HEK293 (cell line): ENCODE results near the gene DNAJB14.

ENCODE experiments used
- CTCF ChIA-PET: fragments of 350-600 bp; formaldehyde crosslinking; extraction: SDS; loops from one replicate; lab custom pipeline; 2021; ENCODE audit warnings: antibody characterized with exemption; lab: Yijun Ruan, JAX
- POLR2A ChIA-PET: fragments of 300-600 bp; formaldehyde crosslinking; extraction: SDS; loops from one replicate; lab custom pipeline; 2020; ENCODE audit warnings: antibody characterized with exemption, inconsistent platforms; lab: Yijun Ruan, JAX
- H3K27ac ChIP-seq: fragments of 200-500 bp; sonication (Bioruptor generic); 2 replicates; pipeline ENCODE4 v1.5.1; 2014; ENCODE audit warnings: low read depth, low read length, control low read depth, inconsistent platforms; ENCODE audit errors: extremely low read depth
- H3K36me3 ChIP-seq, 2 experiments: fragments of 200-500 bp in 1 of 2; sonication (Bioruptor generic) in 1 of 2; 1 replicate in 1 of 2; 2 replicates in 1 of 2; pipeline ENCODE4 v1.5.1; 2014 to 2017; ENCODE audit warnings: inconsistent platforms in 2 of 2, low read length in 2 of 2; ENCODE audit not compliant: control insufficient read depth in 2 of 2, insufficient read depth in 1 of 2
- H3K4me1 ChIP-seq: fragments of 200-500 bp; sonication (Bioruptor generic); 2 replicates; pipeline ENCODE4 v1.5.1; 2014; ENCODE audit warnings: mild to moderate bottlenecking, low read length, inconsistent platforms; ENCODE audit not compliant: control insufficient read depth, insufficient read depth
- H3K4me3 ChIP-seq: 2 replicates; pipeline ENCODE4 v1.5.1; 2011; ENCODE audit warnings: low read depth, mild to moderate bottlenecking, control low read depth, low read length, moderate library complexity
- H3K9me3 ChIP-seq: fragments of 200-500 bp; sonication (Bioruptor generic); 2 replicates; pipeline ENCODE4 v1.5.1; 2014; ENCODE audit warnings: low read depth, low read length, inconsistent platforms; ENCODE audit not compliant: control insufficient read depth, insufficient read depth
- ATF2 ChIP-seq: fragments of 450-650 bp; formaldehyde crosslinking; IDR thresholded peaks from 2 replicates; pipeline ENCODE4 v1.5.1; 2016; ENCODE audit warnings: missing biosample characterization, missing genetic modification characterization, low read depth
- PRDM1 ChIP-seq: fragments of 450-650 bp; formaldehyde crosslinking; IDR thresholded peaks from 2 replicates; pipeline ENCODE4; 2016; ENCODE audit warnings: missing biosample characterization, missing genetic modification characterization
- SP7 ChIP-seq: fragments of 450-650 bp; formaldehyde crosslinking; IDR thresholded peaks from 2 replicates; pipeline ENCODE4 v1.5.1; 2016; ENCODE audit warnings: missing biosample characterization, missing genetic modification characterization
- ZNF350 ChIP-seq: fragments of 450-650 bp; formaldehyde crosslinking; IDR thresholded peaks from 2 replicates; pipeline ENCODE4 v1.5.0; 2017; ENCODE audit warnings: missing biosample characterization, mild to moderate bottlenecking, missing genetic modification characterization
- ZNF366 ChIP-seq: fragments of 450-650 bp; formaldehyde crosslinking; conservative IDR thresholded peaks from 2 replicates; pipeline ENCODE4 v1.5.1; 2016; ENCODE audit warnings: missing biosample characterization, missing genetic modification characterization
- ZNF792 ChIP-seq: fragments of 450-650 bp; formaldehyde crosslinking; IDR thresholded peaks from 2 replicates; pipeline ENCODE4 v1.5.1; 2016; ENCODE audit warnings: missing biosample characterization, missing genetic modification characterization
- TF ChIP-seq, protein P1 (sequence below): fragments of 450-650 bp; formaldehyde crosslinking; conservative IDR thresholded peaks from 2 replicates; pipeline ENCODE4 v1.5.1; 2016; ENCODE audit warnings: low read depth, missing biosample characterization, missing genetic modification characterization
- TF ChIP-seq, protein P2 (sequence below): fragments of 450-650 bp; formaldehyde crosslinking; IDR thresholded peaks from 2 replicates; pipeline ENCODE4 v1.5.1; 2016; ENCODE audit warnings: missing biosample characterization, missing genetic modification characterization
- TF ChIP-seq, protein P3 (sequence below): fragments of 450-650 bp; formaldehyde crosslinking; conservative IDR thresholded peaks from 2 replicates; pipeline ENCODE4 v1.5.1; 2016; ENCODE audit warnings: low read depth, missing biosample characterization, missing genetic modification characterization

Gene DNAJB14

DNA sequence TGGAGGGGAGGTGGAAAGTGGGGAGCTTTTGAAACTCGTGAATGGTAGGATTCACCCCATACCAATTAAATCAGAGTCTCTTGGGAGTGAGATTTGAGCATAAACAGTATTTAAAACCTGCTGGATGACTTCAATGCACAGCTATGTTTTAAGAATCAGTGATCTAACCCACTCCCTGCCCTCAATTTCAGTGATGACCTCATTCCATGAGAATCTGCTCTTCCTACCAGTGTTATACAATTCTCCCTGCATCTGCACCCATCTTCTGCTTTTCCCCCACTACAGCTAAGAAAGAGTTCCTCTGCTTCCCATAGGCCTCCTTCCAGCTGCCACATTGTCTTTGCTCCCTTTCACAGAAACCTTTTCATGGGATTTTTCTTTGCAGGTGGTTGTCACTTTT is 21.9 kb upstream of the DNAJB14 start:
- H3K27ac ChIP-seq = no peak overlapping the region
- 0 out of 2 replicates have a peak, but pooled peaks have one; percentile 41 for TF ChIP-seq ATF2 (tag by site-specific recombination)
- TF ChIP-seq, protein P1, sequence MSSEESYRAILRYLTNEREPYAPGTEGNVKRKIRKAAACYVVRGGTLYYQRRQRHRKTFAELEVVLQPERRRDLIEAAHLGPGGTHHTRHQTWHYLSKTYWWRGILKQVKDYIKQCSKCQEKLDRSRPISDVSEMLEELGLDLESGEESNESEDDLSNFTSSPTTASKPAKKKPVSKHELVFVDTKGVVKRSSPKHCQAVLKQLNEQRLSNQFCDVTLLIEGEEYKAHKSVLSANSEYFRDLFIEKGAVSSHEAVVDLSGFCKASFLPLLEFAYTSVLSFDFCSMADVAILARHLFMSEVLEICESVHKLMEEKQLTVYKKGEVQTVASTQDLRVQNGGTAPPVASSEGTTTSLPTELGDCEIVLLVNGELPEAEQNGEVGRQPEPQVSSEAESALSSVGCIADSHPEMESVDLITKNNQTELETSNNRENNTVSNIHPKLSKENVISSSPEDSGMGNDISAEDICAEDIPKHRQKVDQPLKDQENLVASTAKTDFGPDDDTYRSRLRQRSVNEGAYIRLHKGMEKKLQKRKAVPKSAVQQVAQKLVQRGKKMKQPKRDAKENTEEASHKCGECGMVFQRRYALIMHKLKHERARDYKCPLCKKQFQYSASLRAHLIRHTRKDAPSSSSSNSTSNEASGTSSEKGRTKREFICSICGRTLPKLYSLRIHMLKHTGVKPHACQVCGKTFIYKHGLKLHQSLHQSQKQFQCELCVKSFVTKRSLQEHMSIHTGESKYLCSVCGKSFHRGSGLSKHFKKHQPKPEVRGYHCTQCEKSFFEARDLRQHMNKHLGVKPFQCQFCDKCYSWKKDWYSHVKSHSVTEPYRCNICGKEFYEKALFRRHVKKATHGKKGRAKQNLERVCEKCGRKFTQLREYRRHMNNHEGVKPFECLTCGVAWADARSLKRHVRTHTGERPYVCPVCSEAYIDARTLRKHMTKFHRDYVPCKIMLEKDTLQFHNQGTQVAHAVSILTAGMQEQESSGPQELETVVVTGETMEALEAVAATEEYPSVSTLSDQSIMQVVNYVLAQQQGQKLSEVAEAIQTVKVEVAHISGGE (tag by site-specific recombination) = no peak
- no peak for TF ChIP-seq ZNF350
- TF ChIP-seq, protein P2, sequence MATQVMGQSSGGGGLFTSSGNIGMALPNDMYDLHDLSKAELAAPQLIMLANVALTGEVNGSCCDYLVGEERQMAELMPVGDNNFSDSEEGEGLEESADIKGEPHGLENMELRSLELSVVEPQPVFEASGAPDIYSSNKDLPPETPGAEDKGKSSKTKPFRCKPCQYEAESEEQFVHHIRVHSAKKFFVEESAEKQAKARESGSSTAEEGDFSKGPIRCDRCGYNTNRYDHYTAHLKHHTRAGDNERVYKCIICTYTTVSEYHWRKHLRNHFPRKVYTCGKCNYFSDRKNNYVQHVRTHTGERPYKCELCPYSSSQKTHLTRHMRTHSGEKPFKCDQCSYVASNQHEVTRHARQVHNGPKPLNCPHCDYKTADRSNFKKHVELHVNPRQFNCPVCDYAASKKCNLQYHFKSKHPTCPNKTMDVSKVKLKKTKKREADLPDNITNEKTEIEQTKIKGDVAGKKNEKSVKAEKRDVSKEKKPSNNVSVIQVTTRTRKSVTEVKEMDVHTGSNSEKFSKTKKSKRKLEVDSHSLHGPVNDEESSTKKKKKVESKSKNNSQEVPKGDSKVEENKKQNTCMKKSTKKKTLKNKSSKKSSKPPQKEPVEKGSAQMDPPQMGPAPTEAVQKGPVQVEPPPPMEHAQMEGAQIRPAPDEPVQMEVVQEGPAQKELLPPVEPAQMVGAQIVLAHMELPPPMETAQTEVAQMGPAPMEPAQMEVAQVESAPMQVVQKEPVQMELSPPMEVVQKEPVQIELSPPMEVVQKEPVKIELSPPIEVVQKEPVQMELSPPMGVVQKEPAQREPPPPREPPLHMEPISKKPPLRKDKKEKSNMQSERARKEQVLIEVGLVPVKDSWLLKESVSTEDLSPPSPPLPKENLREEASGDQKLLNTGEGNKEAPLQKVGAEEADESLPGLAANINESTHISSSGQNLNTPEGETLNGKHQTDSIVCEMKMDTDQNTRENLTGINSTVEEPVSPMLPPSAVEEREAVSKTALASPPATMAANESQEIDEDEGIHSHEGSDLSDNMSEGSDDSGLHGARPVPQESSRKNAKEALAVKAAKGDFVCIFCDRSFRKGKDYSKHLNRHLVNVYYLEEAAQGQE (tag by site-specific recombination) = no peak
- TF ChIP-seq SP7 (tag by site-specific recombination) = 0 out of 2 replicates have a peak, but pooled peaks have one; percentile 26
- TF ChIP-seq ZNF366 (tag by site-specific recombination) = peak; percentile 30; the same call in 1 of the 2 replicates
- no peaks in the 10 kb centered on the region for H3K9me3 ChIP-seq
- H3K36me3 ChIP-seq = no peaks in the 10 kb centered on the region
- ChIA-PET CTCF (interaction anchor here (0.6 kb wide), 1 partner anchor 42 kb away, joined by 4 read pairs; no protein-coding TSS in a partner anchor), POLR2A (interaction anchor here (1.0 to 1.1 kb wide), 3 partner anchors 18 to 21 kb away, joined by 3 to 10 read pairs (median 7); partner anchors contain the start of gene H2AZ1)
- H3K4me1 ChIP-seq = no peaks in the 10 kb centered on the region
- H3K4me3 ChIP-seq = no peak overlapping the region

DNA sequence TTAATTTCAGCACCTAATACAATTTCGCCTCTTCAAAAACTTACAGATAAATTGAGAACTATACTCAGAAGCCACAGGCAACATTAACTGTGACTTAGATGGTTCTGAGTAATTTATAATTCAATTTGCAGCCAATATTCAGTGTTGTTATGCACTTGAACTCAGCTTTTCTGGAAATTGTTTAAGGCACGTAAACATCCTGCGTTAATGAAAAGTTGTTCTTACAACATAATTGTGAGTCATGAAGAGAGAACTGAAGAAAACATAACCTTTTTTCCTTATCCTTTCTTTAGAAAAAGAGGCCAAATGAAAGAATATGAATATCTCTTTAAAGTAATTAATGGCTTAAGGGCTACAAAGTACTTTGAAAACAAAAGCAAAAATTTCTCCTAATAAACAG is 20.3 kb upstream of the DNAJB14 start:
- Histone ChIP-seq H3K36me3 (no peaks in the 10 kb centered on the region), H3K4me3 (no peak overlapping the region), H3K9me3 (no peaks in the 10 kb centered on the region)
- POLR2A ChIA-PET = interaction anchor here (1.5 kb wide), 1 partner anchor 18 kb away, joined by 5 read pairs; no protein-coding TSS in a partner anchor
- CTCF ChIA-PET = no interaction called here
- TF ChIP-seq ZNF792 (no peak), PRDM1 (tag by site-specific recombination) (no peak)
- TF ChIP-seq, protein P3, sequence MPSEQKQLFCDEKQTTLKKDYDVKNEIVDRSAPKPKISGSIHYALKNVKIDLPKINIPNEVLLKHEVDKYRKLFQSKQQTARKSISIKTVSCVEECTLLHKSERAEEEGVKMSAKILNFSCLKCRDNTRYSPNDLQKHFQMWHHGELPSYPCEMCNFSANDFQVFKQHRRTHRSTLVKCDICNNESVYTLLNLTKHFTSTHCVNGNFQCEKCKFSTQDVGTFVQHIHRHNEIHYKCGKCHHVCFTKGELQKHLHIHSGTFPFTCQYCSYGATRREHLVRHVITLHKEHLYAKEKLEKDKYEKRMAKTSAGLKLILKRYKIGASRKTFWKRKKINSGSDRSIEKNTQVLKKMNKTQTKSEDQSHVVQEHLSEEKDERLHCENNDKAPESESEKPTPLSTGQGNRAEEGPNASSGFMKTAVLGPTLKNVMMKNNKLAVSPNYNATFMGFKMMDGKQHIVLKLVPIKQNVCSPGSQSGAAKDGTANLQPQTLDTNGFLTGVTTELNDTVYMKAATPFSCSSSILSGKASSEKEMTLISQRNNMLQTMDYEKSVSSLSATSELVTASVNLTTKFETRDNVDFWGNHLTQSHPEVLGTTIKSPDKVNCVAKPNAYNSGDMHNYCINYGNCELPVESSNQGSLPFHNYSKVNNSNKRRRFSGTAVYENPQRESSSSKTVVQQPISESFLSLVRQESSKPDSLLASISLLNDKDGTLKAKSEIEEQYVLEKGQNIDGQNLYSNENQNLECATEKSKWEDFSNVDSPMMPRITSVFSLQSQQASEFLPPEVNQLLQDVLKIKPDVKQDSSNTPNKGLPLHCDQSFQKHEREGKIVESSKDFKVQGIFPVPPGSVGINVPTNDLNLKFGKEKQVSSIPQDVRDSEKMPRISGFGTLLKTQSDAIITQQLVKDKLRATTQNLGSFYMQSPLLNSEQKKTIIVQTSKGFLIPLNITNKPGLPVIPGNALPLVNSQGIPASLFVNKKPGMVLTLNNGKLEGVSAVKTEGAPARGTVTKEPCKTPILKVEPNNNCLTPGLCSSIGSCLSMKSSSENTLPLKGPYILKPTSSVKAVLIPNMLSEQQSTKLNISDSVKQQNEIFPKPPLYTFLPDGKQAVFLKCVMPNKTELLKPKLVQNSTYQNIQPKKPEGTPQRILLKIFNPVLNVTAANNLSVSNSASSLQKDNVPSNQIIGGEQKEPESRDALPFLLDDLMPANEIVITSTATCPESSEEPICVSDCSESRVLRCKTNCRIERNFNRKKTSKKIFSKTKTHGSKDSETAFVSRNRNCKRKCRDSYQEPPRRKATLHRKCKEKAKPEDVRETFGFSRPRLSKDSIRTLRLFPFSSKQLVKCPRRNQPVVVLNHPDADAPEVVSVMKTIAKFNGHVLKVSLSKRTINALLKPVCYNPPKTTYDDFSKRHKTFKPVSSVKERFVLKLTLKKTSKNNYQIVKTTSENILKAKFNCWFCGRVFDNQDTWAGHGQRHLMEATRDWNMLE (tag by site-specific recombination) = no peak
- TF ChIP-seq, all 188 proteins: peak for 0
- no peak overlapping the region for H3K27ac ChIP-seq
- no peaks in the 10 kb centered on the region for H3K4me1 ChIP-seq
